HEK293 (cell line): ENCODE results near the gene SUMF1.

Experiments
- CTCF ChIA-PET: fragments of 350-600 bp; formaldehyde crosslinking; extraction: SDS; loops from one replicate; lab custom pipeline; 2021; ENCODE audit warnings: antibody characterized with exemption; lab: Yijun Ruan, JAX
- POLR2A ChIA-PET: fragments of 300-600 bp; formaldehyde crosslinking; extraction: SDS; loops from one replicate; lab custom pipeline; 2020; ENCODE audit warnings: antibody characterized with exemption, inconsistent platforms; lab: Yijun Ruan, JAX
- H3K27ac ChIP-seq: fragments of 200-500 bp; sonication (Bioruptor generic); 2 replicates; pipeline ENCODE4 v1.5.1; 2014; ENCODE audit warnings: low read depth, low read length, control low read depth, inconsistent platforms; ENCODE audit errors: extremely low read depth
- H3K36me3 ChIP-seq, 2 experiments: fragments of 200-500 bp in 1 of 2; sonication (Bioruptor generic) in 1 of 2; 1 replicate in 1 of 2; 2 replicates in 1 of 2; pipeline ENCODE4 v1.5.1; 2014 to 2017; ENCODE audit warnings: inconsistent platforms in 2 of 2, low read length in 2 of 2; ENCODE audit not compliant: control insufficient read depth in 2 of 2, insufficient read depth in 1 of 2
- H3K4me1 ChIP-seq: fragments of 200-500 bp; sonication (Bioruptor generic); 2 replicates; pipeline ENCODE4 v1.5.1; 2014; ENCODE audit warnings: mild to moderate bottlenecking, low read length, inconsistent platforms; ENCODE audit not compliant: control insufficient read depth, insufficient read depth
- H3K4me3 ChIP-seq: 2 replicates; pipeline ENCODE4 v1.5.1; 2011; ENCODE audit warnings: low read depth, mild to moderate bottlenecking, control low read depth, low read length, moderate library complexity
- H3K9me3 ChIP-seq: fragments of 200-500 bp; sonication (Bioruptor generic); 2 replicates; pipeline ENCODE4 v1.5.1; 2014; ENCODE audit warnings: low read depth, low read length, inconsistent platforms; ENCODE audit not compliant: control insufficient read depth, insufficient read depth
- KLF8 ChIP-seq: fragments of 450-650 bp; formaldehyde crosslinking; IDR thresholded peaks from 2 replicates; pipeline ENCODE4 v1.5.1; 2016; ENCODE audit warnings: missing biosample characterization, missing genetic modification characterization
- OSR2 ChIP-seq: fragments of 450-650 bp; formaldehyde crosslinking; IDR thresholded peaks from 2 replicates; pipeline ENCODE4 v1.5.1; 2016; ENCODE audit warnings: missing biosample characterization, missing genetic modification characterization
- YY2 ChIP-seq: fragments of 450-650 bp; formaldehyde crosslinking; IDR thresholded peaks from 2 replicates; pipeline ENCODE4 v1.5.1; 2016; ENCODE audit warnings: missing biosample characterization, missing genetic modification characterization
- ZBTB48 ChIP-seq: fragments of 450-650 bp; formaldehyde crosslinking; IDR thresholded peaks from 2 replicates; pipeline ENCODE4 v1.5.1; 2016; ENCODE audit warnings: missing biosample characterization, missing genetic modification characterization
- ZFP69B ChIP-seq: fragments of 450-650 bp; formaldehyde crosslinking; IDR thresholded peaks from 2 replicates; pipeline ENCODE4 v1.5.1; 2016; ENCODE audit warnings: missing biosample characterization, missing genetic modification characterization
- ZNF138 ChIP-seq: fragments of 450-650 bp; formaldehyde crosslinking; IDR thresholded peaks from 2 replicates; pipeline ENCODE4 v1.5.1; 2016; ENCODE audit warnings: missing biosample characterization, missing genetic modification characterization, borderline replicate concordance
- ZNF155 ChIP-seq: fragments of 450-650 bp; formaldehyde crosslinking; IDR thresholded peaks from 2 replicates; pipeline ENCODE4 v1.5.1; 2016; ENCODE audit warnings: missing biosample characterization, missing genetic modification characterization
- ZNF362 ChIP-seq: fragments of 450-650 bp; formaldehyde crosslinking; IDR thresholded peaks from 2 replicates; pipeline ENCODE4 v1.5.1; 2016; ENCODE audit warnings: missing biosample characterization, missing genetic modification characterization
- ZNF366 ChIP-seq: fragments of 450-650 bp; formaldehyde crosslinking; conservative IDR thresholded peaks from 2 replicates; pipeline ENCODE4 v1.5.1; 2016; ENCODE audit warnings: missing biosample characterization, missing genetic modification characterization
- ZNF37A ChIP-seq: fragments of 450-650 bp; IDR thresholded peaks from 2 replicates; pipeline ENCODE4 v1.5.1; 2018; ENCODE audit warnings: missing biosample characterization, missing genetic modification characterization
- ZNF518A ChIP-seq: fragments of 450-650 bp; formaldehyde crosslinking; conservative IDR thresholded peaks from 2 replicates; pipeline ENCODE4 v1.5.1; 2016; ENCODE audit warnings: low read depth, missing biosample characterization, missing genetic modification characterization
- ZNF623 ChIP-seq: fragments of 450-650 bp; formaldehyde crosslinking; IDR thresholded peaks from 2 replicates; pipeline ENCODE4 v1.5.1; 2016; ENCODE audit warnings: missing biosample characterization, missing genetic modification characterization
- ZNF629 ChIP-seq: fragments of 450-650 bp; formaldehyde crosslinking; IDR thresholded peaks from 2 replicates; pipeline ENCODE4 v1.5.1; 2017; ENCODE audit warnings: missing biosample characterization, missing genetic modification characterization
- ZNF658 ChIP-seq: fragments of 450-650 bp; formaldehyde crosslinking; IDR thresholded peaks from 2 replicates; pipeline ENCODE4; 2016; ENCODE audit warnings: missing biosample characterization, missing genetic modification characterization
- ZNF843 ChIP-seq: fragments of 450-650 bp; formaldehyde crosslinking; IDR thresholded peaks from 2 replicates; pipeline ENCODE4 v1.5.1; 2016; ENCODE audit warnings: missing biosample characterization, missing genetic modification characterization

The SUMF1 gene

GRCh38 chr3:4474683-4475490 lies 7.8 kb upstream of the SUMF1 start (continued):
- TF ChIP-seq OSR2 (peak; percentile 93), ZBTB48 (peak; percentile 56; the same call in 1 of the 2 replicates), KLF8 (0 out of 2 replicates have a peak, but pooled peaks have one; percentile 27), ZNF629 (0 out of 2 replicates have a peak, but pooled peaks have one; percentile 47), ZNF155 (tag by site-specific recombination) (no peak), ZFP69B (tag by site-specific recombination) (peak; percentile 42; the same call in 1 of the 2 replicates), ZNF518A (tag by site-specific recombination) (peak; percentile 58), ZNF843 (tag by site-specific recombination) (0 out of 2 replicates have a peak, but pooled peaks have one; percentile 31)

DNA sequence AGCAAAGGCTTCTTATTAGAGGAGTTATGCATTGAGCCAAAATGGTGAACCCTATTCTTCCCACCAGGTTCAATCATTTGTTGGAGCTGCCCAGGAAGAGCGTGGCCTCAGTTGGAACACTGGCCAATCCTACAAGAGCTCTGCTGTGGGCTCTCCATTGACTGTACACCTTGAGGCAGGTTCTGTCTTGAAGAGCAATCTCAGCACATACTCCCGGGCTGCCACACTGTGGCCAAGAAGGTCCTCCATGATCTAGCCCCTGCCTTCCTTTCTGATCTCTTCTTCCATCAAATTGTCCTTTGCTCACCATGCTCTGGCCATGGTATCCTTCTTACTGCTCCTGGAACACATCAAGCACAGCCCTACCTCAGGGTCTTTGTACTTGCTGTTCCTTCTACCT lies 5.7 kb upstream of the SUMF1 start:
- Histone ChIP-seq H3K4me1 (0 out of 2 replicates have a peak, but pooled peaks cover 2% of the 10 kb centered on the region), H3K4me3 (no peak overlapping the region), H3K9me3 (no peaks in the 10 kb centered on the region), H3K36me3 (no peaks in the 10 kb centered on the region)
- POLR2A ChIA-PET = interaction anchor here (0.6 to 1.1 kb wide), 2 partner anchors 24 to 571 kb away, joined by 3 to 4 read pairs; no protein-coding TSS in a partner anchor
- TF ChIP-seq ZNF138 (tag by site-specific recombination) = no peak
- peak; percentile 37; the same call in 1 of the 2 replicates for TF ChIP-seq ZNF623
- TF ChIP-seq, all 188 proteins: peak for 1
- CTCF ChIA-PET = interaction anchor here (0.7 kb wide), 1 partner anchor 39 kb away, joined by 3 read pairs; no protein-coding TSS in a partner anchor
- H3K27ac ChIP-seq = no peak overlapping the region

- CTCF ChIA-PET = no interaction called here
Measured at GRCh38 chr3:4472312-4472711, 5.2 kb upstream of the SUMF1 start.

More at GRCh38 chr3:4472312-4472711, 5.2 kb upstream of the SUMF1 start:
- H3K4me1 ChIP-seq = 0 out of 2 replicates have a peak, but pooled peaks cover 2% of the 10 kb centered on the region
- no peak overlapping the region for H3K4me3 ChIP-seq
- TF ChIP-seq YY2 (no peak), ZNF366 (tag by site-specific recombination) (peak; percentile 42; the same call in 1 of the 2 replicates), ZNF362 (tag by site-specific recombination) (0 out of 2 replicates have a peak, but pooled peaks have one; percentile 51), ZNF37A (tag by site-specific recombination) (no peak), ZNF658 (tag by site-specific recombination) (no peak)
- TF ChIP-seq, all 188 proteins: peak for 2
- POLR2A ChIA-PET = interaction anchor here (0.6 kb wide), 1 partner anchor 571 kb away, joined by 4 read pairs; no protein-coding TSS in a partner anchor
- H3K27ac ChIP-seq = no peak overlapping the region
- H3K36me3 ChIP-seq = no peaks in the 10 kb centered on the region
- no peaks in the 10 kb centered on the region for H3K9me3 ChIP-seq
